ENCODE measurements around the gene ZNF385A. TPM values are rescaled to one million over a fixed set of nuclear protein-coding genes. Genes with fewer than 3 reads are reported as not detected.

ZNF385A gene
- total and polyA plus RNA-seq, 2 of the 8 experiments (the other 6 are each of a cell fraction or from before 2014, with no cell fraction given): 5.2 to 14.3 TPM

DNA sequence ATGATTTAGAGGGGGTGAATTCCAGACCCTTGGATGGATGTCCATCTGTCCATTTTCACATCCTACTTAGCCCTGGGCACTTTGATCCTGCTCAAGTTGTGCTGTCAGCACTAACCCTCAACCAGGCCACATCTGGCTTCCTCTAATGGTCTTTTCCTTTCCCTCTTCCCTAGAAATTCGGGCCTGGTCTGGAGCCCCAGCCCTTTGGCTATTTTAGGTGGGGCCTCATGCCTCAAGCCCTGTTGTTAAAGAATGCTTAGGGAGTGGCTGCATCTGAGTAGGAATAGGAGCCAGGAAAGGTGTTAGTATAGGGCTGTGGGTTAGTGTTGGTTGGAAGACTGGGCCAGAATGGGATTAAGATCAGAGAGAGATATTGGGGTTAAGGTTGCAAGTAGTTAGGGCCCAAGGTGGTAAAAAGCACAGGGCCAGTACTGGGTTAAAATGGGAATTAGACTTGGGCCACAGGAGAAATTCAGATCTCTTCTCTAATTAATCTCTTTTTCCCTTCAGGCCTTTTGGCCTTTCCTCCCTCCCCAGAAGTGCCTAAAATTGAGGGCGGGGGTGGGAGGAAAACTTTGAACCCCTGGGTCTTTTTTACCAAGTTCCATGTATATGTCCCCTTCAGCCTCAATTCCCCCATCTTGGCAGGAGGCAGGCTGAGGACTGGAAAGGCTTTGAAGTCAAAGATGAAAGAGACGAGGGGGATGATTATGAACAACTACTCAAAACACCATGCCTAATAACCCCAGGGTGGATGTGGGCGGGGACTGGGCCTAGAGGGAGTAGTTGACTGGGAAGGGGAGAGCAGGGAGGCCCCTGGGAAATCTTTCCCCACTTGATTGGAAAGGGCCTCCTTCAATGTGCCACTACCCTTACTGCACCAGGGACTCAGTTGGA, 4.0 kb upstream of the ZNF385A start (continued):
- TF ChIP-seq NRF1 (IDR thresholded peaks at IDR 0.05; ENCODE audit: low read depth, low read length): no peak
- no peak for TF ChIP-seq BCL11A (IDR thresholded peaks at IDR 0.05; ENCODE audit: low read depth in 2 of 2, low read length in 2 of 2)
- TF ChIP-seq JUND (IDR thresholded peaks at IDR 0.05; ENCODE audit: low read length): no peak
